ENCODE results near the gene SECISBP2.
A peak's percentile ranks its signal among the peaks of the same experiment; 100 is the strongest.
"Not testable (repeated sequence)": the region's sequence is repeated elsewhere in the genome, so short reads cannot be mapped to it uniquely, and the experiment has no call there.

SECISBP2 gene

GRCh38 chr9:89282248-89282968 is 35.9 kb upstream of the SECISBP2 start:
- not testable (repeated sequence) for H3K27ac ChIP-seq (ENCODE audit: low read depth, low read length); H3K27me3 ChIP-seq (ENCODE audit: insufficient read depth, low read length); H2AFZ ChIP-seq (ENCODE audit: low read length, unreplicated experiment); H3K36me3 ChIP-seq (ENCODE audit: insufficient read depth, low read length); H3K79me2 ChIP-seq (ENCODE audit: control insufficient read depth, insufficient read depth, low read length, unreplicated experiment); H3K4me1 ChIP-seq (ENCODE audit: control insufficient read depth, insufficient read depth, low read length, unreplicated experiment); H3K4me3 ChIP-seq (ENCODE audit: low read depth, low read length)

- Histone ChIP-seq H3K4me3 (ENCODE audit: low read depth, low read length) (no peak overlapping the region), H3K27ac (ENCODE audit: low read depth, low read length) (no peak overlapping the region), H3K27me3 (ENCODE audit: insufficient read depth, low read length) (no peaks in the 10 kb centered on the region), H3K79me2 (ENCODE audit: control insufficient read depth, insufficient read depth, low read length, unreplicated experiment) (no peaks in the 10 kb centered on the region), H3K36me3 (ENCODE audit: insufficient read depth, low read length) (no peaks in the 10 kb centered on the region), H3K4me1 (ENCODE audit: control insufficient read depth, insufficient read depth, low read length, unreplicated experiment) (no peaks in the 10 kb centered on the region), H2AFZ (ENCODE audit: low read length, unreplicated experiment) (no peak overlapping the region)
Measured at GRCh38 chr9:89284076-89284475, 34.2 kb upstream of the SECISBP2 start.

GRCh38 chr9:89291741-89292140 is 26.6 kb upstream of the SECISBP2 start:
- H3K4me1 ChIP-seq (ENCODE audit: control insufficient read depth, insufficient read depth, low read length, unreplicated experiment): no peaks in the 10 kb centered on the region
- H3K4me3 ChIP-seq (ENCODE audit: low read depth, low read length): no peak overlapping the region; the same call in 1 of the 2 replicates
- no peak overlapping the region for H3K27ac ChIP-seq (ENCODE audit: low read depth, low read length)

GRCh38 chr9:89293014-89293413 is 25.3 kb upstream of the SECISBP2 start:
- Histone ChIP-seq H3K4me3 (ENCODE audit: low read depth, low read length) (no peak overlapping the region), H3K79me2 (ENCODE audit: control insufficient read depth, insufficient read depth, low read length, unreplicated experiment) (no peaks in the 10 kb centered on the region), H3K27ac (ENCODE audit: low read depth, low read length) (no peak overlapping the region), H3K27me3 (ENCODE audit: insufficient read depth, low read length) (no peaks in the 10 kb centered on the region), H3K36me3 (ENCODE audit: insufficient read depth, low read length) (peaks cover 3% of the 10 kb centered on the region; the same call in 1 of the 2 replicates), H3K4me1 (ENCODE audit: control insufficient read depth, insufficient read depth, low read length, unreplicated experiment) (no peaks in the 10 kb centered on the region), H2AFZ (ENCODE audit: low read length, unreplicated experiment) (no peak overlapping the region)

More at GRCh38 chr9:89291741-89292140, 26.6 kb upstream of the SECISBP2 start:
- no peaks in the 10 kb centered on the region for H3K79me2 ChIP-seq (ENCODE audit: control insufficient read depth, insufficient read depth, low read length, unreplicated experiment)
- no peak overlapping the region for H2AFZ ChIP-seq (ENCODE audit: low read length, unreplicated experiment)
- peaks cover 3% of the 10 kb centered on the region; the same call in 1 of the 2 replicates for H3K36me3 ChIP-seq (ENCODE audit: insufficient read depth, low read length)
- no peaks in the 10 kb centered on the region for H3K27me3 ChIP-seq (ENCODE audit: insufficient read depth, low read length)

GRCh38 chr9:89295400-89295799 is 22.9 kb upstream of the SECISBP2 start:
- peaks cover 3% of the 10 kb centered on the region; the same call in 1 of the 2 replicates for H3K36me3 ChIP-seq (ENCODE audit: insufficient read depth, low read length)
- H3K4me1 ChIP-seq (ENCODE audit: control insufficient read depth, insufficient read depth, low read length, unreplicated experiment): no peaks in the 10 kb centered on the region
- no peak overlapping the region for H3K27ac ChIP-seq (ENCODE audit: low read depth, low read length)
- H3K4me3 ChIP-seq (ENCODE audit: low read depth, low read length): no peak overlapping the region
- no peak overlapping the region for H2AFZ ChIP-seq (ENCODE audit: low read length, unreplicated experiment)
- H3K27me3 ChIP-seq (ENCODE audit: insufficient read depth, low read length): no peaks in the 10 kb centered on the region
- no peaks in the 10 kb centered on the region for H3K79me2 ChIP-seq (ENCODE audit: control insufficient read depth, insufficient read depth, low read length, unreplicated experiment)

GRCh38 chr9:89301996-89302395 is 16.3 kb upstream of the SECISBP2 start:
- not testable (repeated sequence) for H2AFZ ChIP-seq (ENCODE audit: low read length, unreplicated experiment); H3K36me3 ChIP-seq (ENCODE audit: insufficient read depth, low read length); H3K4me3 ChIP-seq (ENCODE audit: low read depth, low read length); H3K4me1 ChIP-seq (ENCODE audit: control insufficient read depth, insufficient read depth, low read length, unreplicated experiment); H3K27ac ChIP-seq (ENCODE audit: low read depth, low read length); H3K27me3 ChIP-seq (ENCODE audit: insufficient read depth, low read length); H3K79me2 ChIP-seq (ENCODE audit: control insufficient read depth, insufficient read depth, low read length, unreplicated experiment)

GRCh38 chr9:89304020-89304833 is 14.1 kb upstream of the SECISBP2 start:
- H3K27me3 ChIP-seq (ENCODE audit: insufficient read depth, low read length): no peaks in the 10 kb centered on the region
- H3K4me3 ChIP-seq (ENCODE audit: low read depth, low read length): no peak overlapping the region
- no peak overlapping the region for H2AFZ ChIP-seq (ENCODE audit: low read length, unreplicated experiment)
- H3K36me3 ChIP-seq (ENCODE audit: insufficient read depth, low read length): no peaks in the 10 kb centered on the region
- H3K27ac ChIP-seq (ENCODE audit: low read depth, low read length): no peak overlapping the region
- H3K79me2 ChIP-seq (ENCODE audit: control insufficient read depth, insufficient read depth, low read length, unreplicated experiment): peaks cover 2% of the 10 kb centered on the region
- H3K4me1 ChIP-seq (ENCODE audit: control insufficient read depth, insufficient read depth, low read length, unreplicated experiment): no peaks in the 10 kb centered on the region

- Histone ChIP-seq H3K4me3 (ENCODE audit: low read depth, low read length) (no peak overlapping the region), H2AFZ (ENCODE audit: low read length, unreplicated experiment) (no peak overlapping the region), H3K27me3 (ENCODE audit: insufficient read depth, low read length) (no peaks in the 10 kb centered on the region), H3K79me2 (ENCODE audit: control insufficient read depth, insufficient read depth, low read length, unreplicated experiment) (peaks cover 6% of the 10 kb centered on the region), H3K4me1 (ENCODE audit: control insufficient read depth, insufficient read depth, low read length, unreplicated experiment) (peaks cover 5% of the 10 kb centered on the region), H3K27ac (ENCODE audit: low read depth, low read length) (no peak overlapping the region), H3K36me3 (ENCODE audit: insufficient read depth, low read length) (no peaks in the 10 kb centered on the region)
Measured at GRCh38 chr9:89304834-89305188, 13.5 kb upstream of the SECISBP2 start.

- no peak overlapping the region for H3K27ac ChIP-seq (ENCODE audit: low read depth, low read length)
- peaks cover 13% of the 10 kb centered on the region for H3K79me2 ChIP-seq (ENCODE audit: control insufficient read depth, insufficient read depth, low read length, unreplicated experiment)
- peaks cover 7% of the 10 kb centered on the region for H3K4me1 ChIP-seq (ENCODE audit: control insufficient read depth, insufficient read depth, low read length, unreplicated experiment)
- no peak overlapping the region for H3K4me3 ChIP-seq (ENCODE audit: low read depth, low read length)
- H2AFZ ChIP-seq (ENCODE audit: low read length, unreplicated experiment): no peak overlapping the region
- no peaks in the 10 kb centered on the region for H3K27me3 ChIP-seq (ENCODE audit: insufficient read depth, low read length)
- H3K36me3 ChIP-seq (ENCODE audit: insufficient read depth, low read length): no peaks in the 10 kb centered on the region
Measured at GRCh38 chr9:89305868-89306267, 12.4 kb upstream of the SECISBP2 start.

- H3K27ac ChIP-seq (ENCODE audit: low read depth, low read length): no peak overlapping the region
- H3K4me1 ChIP-seq (ENCODE audit: control insufficient read depth, insufficient read depth, low read length, unreplicated experiment): peaks cover 12% of the 10 kb centered on the region
- H3K27me3 ChIP-seq (ENCODE audit: insufficient read depth, low read length): no peaks in the 10 kb centered on the region
- peak overlapping the region; percentile 93; the same call in 1 of the 2 replicates for H3K4me3 ChIP-seq (ENCODE audit: low read depth, low read length)
- peaks cover 45% of the 10 kb centered on the region for H3K79me2 ChIP-seq (ENCODE audit: control insufficient read depth, insufficient read depth, low read length, unreplicated experiment)
- no peak overlapping the region for H2AFZ ChIP-seq (ENCODE audit: low read length, unreplicated experiment)
- no peaks in the 10 kb centered on the region for H3K36me3 ChIP-seq (ENCODE audit: insufficient read depth, low read length)
Measured at GRCh38 chr9:89309166-89309565, 9.1 kb upstream of the SECISBP2 start.
